ENCODE results near the gene TMEM168.

TMEM168 gene

DNA sequence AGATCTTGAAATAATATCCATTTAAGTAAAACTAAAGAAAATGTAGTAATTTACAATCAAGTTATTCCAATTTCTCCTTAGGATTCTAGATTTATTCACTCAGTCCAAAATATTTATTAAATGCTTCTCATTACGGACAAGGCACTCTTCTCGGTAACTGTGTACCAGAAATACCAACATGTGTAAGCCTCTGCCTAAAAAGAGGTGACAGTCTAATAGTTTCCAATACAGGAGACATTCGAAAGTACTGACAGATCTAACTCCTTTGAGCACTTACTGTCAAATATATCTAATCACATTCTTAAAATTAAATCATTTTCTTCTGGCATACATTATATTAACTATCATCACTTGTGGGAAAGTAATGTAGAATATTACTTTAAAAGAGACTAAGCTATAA, 26.9 kb downstream of the TMEM168 start:
- TF ChIP-seq, protein P1, sequence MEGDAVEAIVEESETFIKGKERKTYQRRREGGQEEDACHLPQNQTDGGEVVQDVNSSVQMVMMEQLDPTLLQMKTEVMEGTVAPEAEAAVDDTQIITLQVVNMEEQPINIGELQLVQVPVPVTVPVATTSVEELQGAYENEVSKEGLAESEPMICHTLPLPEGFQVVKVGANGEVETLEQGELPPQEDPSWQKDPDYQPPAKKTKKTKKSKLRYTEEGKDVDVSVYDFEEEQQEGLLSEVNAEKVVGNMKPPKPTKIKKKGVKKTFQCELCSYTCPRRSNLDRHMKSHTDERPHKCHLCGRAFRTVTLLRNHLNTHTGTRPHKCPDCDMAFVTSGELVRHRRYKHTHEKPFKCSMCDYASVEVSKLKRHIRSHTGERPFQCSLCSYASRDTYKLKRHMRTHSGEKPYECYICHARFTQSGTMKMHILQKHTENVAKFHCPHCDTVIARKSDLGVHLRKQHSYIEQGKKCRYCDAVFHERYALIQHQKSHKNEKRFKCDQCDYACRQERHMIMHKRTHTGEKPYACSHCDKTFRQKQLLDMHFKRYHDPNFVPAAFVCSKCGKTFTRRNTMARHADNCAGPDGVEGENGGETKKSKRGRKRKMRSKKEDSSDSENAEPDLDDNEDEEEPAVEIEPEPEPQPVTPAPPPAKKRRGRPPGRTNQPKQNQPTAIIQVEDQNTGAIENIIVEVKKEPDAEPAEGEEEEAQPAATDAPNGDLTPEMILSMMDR (conservative IDR thresholded peaks at IDR 0.05; ENCODE audit: low read length): no peak
- H3K4me3 ChIP-seq (ENCODE audit: low read length): no peak overlapping the region
- no peak for DNase-seq (ENCODE audit: low read depth)

DNA sequence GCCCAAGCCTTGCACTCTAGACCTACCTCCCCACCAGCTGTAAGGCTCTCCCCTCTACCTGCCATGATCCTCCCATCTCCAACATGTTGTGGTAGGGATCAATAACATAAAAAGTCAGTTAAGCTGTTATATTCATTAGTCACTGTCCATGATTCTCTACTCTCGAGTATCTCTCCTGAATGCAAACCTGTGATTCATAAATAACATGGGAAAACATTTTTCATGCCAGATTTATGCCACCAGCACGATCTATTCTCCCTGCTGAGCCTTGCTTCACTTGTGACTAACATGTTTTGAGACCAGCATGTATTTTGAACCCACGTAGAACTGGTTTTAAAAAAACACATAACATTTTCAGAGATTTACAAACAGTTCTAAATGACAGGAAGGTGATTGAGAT, 30.3 kb downstream of the TMEM168 start:
- peak; percentile 1 for DNase-seq (ENCODE audit: low read depth)
- TF ChIP-seq, protein P1 (conservative IDR thresholded peaks at IDR 0.05; ENCODE audit: low read length): no peak
- H3K4me3 ChIP-seq (ENCODE audit: low read length): no peak overlapping the region

DNA sequence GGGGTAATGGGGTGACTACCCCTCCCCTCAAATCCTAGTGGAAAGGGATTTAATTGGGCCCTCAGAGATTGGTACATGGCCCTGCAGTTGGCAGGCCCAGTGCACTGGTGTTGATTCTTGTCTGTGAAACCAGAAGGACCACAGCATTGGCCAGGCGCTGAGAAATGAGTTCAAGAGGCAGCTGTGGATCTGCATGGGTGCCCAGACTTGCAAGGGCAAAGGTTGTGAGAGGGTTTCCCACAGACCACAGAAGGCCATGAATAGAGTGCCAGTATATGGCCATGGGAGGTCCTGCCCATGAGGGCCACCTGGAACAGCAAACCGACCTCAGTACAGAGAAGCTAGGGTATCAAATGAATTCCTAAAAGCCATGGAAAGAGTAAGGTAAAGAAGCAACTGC, 32.9 kb downstream of the TMEM168 start:
- H3K4me3 ChIP-seq (ENCODE audit: low read length): no peak overlapping the region
- DNase-seq (ENCODE audit: low read depth): no peak
- TF ChIP-seq, protein P1 (conservative IDR thresholded peaks at IDR 0.05; ENCODE audit: low read length): no peak

DNA sequence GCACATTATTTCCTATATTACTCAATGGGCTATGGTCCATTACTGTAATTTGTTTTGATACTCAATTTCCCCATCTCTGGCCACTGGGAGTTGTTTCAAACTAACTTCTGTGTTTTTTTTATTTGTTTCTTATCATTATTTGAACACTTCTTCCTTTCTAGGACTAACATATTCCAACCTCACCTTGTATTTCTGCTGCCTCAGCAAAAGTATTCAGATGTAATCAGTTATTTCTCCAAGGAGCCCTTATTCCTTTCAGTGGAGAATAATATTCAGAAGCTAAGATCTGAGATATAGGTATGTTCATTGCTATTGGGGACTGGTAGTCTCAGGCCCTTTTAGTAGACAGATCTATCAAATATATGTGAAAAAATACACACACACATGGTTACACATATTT, 36.9 kb downstream of the TMEM168 start:
- TF ChIP-seq, protein P1 (conservative IDR thresholded peaks at IDR 0.05; ENCODE audit: low read length): no peak
- DNase-seq (ENCODE audit: low read depth): no peak
- no peak overlapping the region for H3K4me3 ChIP-seq (ENCODE audit: low read length)

DNA sequence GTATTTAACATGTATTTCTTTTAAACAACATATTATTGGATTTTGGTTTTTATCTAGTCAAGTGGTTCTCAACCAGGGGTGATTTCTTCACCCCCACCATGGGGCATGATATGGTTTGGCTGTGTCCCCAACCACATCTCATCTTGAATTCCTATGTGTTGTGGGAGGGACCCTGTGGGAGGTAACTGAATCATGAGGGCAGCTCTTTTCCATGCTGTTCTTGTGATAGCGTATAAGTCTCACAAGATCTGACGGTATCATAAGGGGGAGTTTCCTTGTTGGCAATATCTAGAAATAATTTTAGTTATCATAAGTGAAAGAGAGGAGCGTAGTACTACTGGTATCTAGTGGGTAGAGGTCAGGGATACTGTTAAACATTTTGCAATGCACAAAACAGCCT, 37.6 kb downstream of the TMEM168 start:
- H3K4me3 ChIP-seq (ENCODE audit: low read length): no peak overlapping the region
- DNase-seq (ENCODE audit: low read depth): no peak
- TF ChIP-seq, protein P1 (conservative IDR thresholded peaks at IDR 0.05; ENCODE audit: low read length): no peak

DNA sequence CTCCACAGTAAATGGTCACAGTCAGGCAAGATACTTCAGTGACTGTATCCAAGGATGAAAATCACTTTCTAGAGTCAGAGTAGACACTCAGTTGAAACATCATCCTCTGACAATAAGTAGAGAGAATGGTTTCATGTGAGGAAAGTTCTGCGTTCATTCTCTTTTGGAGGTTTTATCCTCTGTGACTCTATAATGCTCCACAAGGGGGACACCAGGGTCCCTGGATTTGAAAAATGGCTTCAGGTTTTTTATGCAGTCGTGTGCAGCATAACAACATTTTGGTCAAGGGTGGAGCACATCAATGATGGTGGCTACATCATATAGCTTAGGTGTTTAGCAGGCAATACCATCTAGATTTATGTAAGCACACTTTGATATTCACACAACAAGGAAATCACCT, 40.4 kb downstream of the TMEM168 start:
- no peak overlapping the region for H3K4me3 ChIP-seq (ENCODE audit: low read length)
- TF ChIP-seq, protein P1 (conservative IDR thresholded peaks at IDR 0.05; ENCODE audit: low read length): no peak
- DNase-seq (ENCODE audit: low read depth): no peak

DNA sequence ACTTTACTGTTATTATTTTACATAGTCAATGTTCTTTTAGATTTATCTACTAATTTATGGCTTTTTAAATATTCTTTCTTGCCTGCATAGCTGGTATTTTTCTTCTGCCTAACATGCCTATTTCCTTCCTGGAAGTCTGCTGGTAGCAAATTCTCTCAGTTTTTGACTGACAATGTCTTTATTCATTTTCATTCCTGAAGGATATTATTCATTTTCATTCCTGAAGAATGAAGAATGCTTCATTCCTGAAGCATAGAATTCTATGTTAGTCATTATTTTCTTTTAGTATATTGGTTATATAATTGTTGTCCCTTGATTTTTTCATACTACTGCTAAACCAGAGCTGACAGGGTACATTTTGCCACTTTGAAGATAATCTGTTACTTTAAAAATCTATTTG, 41.8 kb downstream of the TMEM168 start:
- TF ChIP-seq, protein P1 (conservative IDR thresholded peaks at IDR 0.05; ENCODE audit: low read length): no peak
- no peak for DNase-seq (ENCODE audit: low read depth)
- H3K4me3 ChIP-seq (ENCODE audit: low read length): no peak overlapping the region

All from AG10803 (cell line).